HG02981 (cell line): ENCODE measurements around the gene WNT3.

Experiments used
- ATAC-seq: cut with Tn5 transposase; IDR thresholded peaks from one replicate; pipeline ENCODE4 v1.9.1; 2021; ENCODE audit warnings: mild to moderate bottlenecking, moderate library complexity; ENCODE audit not compliant: unreplicated experiment

Gene WNT3

GRCh38 chr17:46736100-46736499, 82.4 kb downstream of the WNT3 start:
- ATAC-seq: no peak

DNA sequence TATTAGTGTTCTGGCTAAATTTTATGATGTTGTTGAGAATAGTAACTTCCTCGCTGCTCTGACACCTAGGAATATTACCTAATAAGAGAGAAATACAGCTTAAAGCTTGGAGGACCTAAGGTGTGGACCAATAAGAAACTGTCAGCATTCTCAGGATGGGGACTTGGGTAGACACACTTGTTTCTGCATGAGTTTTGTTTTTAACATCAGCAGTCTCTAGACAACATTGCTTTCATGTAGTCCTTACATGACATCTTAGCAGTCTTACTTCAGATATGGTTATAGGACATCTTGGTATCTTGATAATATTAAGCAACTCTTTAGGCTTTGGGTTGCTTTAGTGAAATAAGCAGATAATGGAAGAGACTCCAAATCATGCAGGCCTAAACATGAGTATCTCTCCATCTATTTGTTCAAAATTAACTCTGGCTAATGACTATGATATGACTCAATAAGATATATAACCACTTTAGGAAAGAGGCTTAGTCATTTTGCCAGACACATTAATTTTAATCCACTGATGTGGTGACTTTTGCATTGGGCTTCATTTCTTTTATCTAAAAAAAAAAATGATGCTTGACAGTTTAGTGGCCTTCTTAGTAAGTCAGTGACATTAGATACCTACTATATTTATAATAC, 84.5 kb downstream of the WNT3 start:
- ATAC-seq: no peak

DNA sequence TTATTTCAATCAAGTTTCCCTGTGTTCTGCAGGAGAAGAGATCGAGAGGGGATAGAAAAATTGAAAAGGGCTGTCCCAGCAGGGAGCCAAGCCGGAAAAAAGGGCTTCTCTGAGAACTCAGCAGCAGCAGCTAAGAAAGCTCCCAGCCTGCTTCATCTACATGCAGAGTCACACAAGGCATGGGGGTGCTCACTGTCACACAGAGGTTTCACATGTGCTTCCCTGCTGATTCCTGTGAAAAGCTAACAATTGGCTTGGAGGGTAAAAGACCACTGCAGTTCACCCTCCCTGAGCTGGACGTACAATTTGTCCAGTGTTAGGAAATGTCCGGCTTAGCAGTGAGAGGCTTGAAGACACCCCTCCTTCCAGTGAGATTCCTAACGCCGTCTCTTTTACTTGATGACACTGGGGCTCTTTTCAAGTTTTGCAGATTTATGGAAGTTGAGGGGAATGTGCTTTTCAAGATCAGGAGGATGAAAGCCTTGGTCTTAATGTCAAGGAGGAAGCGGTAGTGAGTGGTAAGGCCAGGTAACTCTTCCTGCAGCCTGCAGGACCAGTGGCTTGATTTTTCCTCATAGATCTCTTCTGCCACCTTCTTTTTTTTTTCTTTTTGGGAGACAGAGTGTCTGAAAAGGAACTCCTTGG, 85.6 kb downstream of the WNT3 start:
- ATAC-seq: no peak

DNA sequence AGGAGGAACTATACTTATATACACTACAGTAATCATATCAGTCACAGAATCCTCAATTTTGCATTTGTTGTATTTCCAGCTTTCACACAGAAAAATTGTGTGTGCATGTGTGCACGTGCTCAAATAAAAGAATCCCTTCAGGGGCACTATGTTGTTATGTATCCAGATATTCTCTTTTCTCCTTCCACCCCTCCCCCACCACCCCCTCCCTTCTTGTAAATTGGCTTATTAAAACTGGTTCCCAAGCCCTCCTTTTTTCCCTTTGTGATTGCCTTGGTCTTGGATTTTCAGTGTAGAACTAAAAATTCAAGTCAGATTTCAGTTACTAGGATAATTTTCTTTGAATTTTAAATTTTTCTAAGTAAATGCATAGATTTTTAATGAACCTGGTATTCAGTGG, 86.3 kb downstream of the WNT3 start:
- no peak for ATAC-seq

DNA sequence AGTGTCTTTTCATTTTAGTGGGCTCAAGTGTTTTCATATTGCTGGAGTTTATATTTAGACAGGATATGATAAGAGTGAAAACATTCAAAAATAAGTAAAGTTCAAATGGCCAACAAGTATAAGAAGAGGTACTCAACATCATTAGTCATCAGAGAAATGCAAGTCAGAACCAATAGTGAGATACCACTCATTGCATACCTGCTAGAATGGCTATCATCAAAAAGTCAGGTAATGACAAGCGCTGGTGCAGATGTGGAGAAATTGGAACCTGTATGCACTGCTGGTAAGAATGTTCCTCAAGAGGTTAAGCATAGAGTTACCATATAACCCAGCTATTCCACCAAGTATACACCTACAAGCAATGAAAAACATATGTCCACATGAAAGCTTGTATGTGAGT, 87.8 kb downstream of the WNT3 start:
- no peak for ATAC-seq

DNA sequence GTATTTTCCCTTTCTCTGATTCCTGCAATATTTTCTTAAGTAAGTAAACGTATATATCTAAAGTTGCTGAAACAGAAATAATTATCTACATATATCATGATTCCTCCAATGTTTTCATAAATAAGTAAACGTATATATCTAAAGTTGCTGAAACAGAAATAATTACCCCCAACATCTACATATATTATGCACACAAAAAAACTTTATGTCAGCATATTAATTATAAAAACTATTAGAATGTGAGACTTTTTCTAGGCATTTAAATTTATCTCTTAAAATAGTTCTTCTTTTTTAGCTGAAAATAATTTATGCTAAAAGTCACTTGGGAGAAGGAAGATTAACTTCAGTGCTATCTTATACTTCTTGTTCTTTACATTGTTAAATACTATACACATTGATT, 88.5 kb downstream of the WNT3 start:
- ATAC-seq: no peak

DNA sequence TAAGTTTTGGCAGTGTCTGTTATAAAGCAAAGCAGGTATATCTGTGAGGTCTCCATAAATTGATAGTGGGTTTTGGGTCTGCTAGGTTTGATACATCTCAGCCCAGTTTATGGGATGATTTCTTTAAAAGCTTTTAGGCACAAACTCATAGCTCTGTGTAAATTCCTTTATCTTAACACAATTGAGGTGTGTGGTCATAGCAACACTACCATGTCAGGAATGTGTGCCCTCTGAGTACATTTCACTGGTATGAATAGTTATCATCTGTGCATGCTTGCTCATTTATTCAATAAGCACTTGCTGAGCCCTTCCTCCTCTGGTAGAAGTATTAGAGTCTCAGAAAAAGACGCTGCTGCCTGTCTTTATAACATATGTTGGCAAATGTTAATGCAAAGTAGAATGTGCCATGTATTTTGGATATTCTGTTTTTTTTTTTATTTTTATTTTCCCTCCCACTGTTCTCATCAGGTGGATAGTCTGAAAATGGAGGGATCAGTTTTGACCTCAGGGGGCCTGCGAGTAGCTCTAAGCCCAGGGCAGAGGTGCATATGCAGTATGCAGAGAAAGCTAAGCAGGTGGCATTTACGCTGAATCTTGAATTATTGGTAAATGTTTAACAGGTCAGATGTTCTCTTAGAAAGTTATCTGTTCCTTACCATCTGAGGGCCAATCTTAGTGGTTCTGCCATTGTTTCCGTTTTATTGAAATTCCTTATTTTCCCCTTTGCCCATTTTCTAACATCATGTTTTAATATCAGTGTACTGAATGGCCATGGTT, 90.7 kb downstream of the WNT3 start:
- ATAC-seq: no peak

- ATAC-seq: no peak
Measured at GRCh38 chr17:46726206-46726605, 92.3 kb downstream of the WNT3 start.

GRCh38 chr17:46722662-46723285, 95.7 kb downstream of the WNT3 start:
- no peak for ATAC-seq

GRCh38 chr17:46720408-46720807, 98.1 kb downstream of the WNT3 start:
- ATAC-seq: no peak

- ATAC-seq: no peak
Measured at GRCh38 chr17:46719891-46720290, 98.6 kb downstream of the WNT3 start.

DNA sequence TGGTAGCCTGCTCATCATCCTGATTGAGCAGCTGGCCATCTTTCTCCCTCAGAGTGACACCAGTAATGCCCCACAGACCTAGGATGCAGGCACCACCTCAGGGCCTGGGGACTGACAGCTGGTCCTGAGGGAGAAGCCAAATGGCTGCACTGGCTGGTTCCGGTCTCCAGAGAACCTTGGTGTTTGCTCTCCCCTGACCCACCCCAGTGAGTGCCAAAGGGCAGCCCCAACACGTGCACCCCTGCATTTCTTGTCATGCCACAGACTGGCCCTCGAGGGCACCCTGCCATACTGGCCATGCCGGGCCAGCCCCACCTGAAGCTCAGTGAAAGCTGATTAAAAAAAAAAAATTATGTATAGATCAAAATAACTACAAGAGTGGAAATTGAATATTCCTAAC, 100.5 kb downstream of the WNT3 start:
- no peak for ATAC-seq
